HEK293T (cell line): ENCODE results near the gene CCDC51.

Experiments used
- CTCF ChIA-PET: fragments of 350-600 bp; formaldehyde crosslinking; extraction: SDS; loops from one replicate; lab custom pipeline; 2021; ENCODE audit warnings: antibody characterized with exemption, inconsistent platforms; lab: Yijun Ruan, JAX
- POLR2A ChIA-PET: fragments of 350-600 bp; formaldehyde crosslinking; extraction: SDS; loops from one replicate; lab custom pipeline; 2020; ENCODE audit warnings: antibody characterized with exemption, inconsistent platforms; lab: Yijun Ruan, JAX
- DNase-seq: peaks from one replicate; pipeline ENCODE4 v3.0.0; 2012; ENCODE audit warnings: mixed read lengths; ENCODE audit errors: extremely low spot score
- ARNT ChIP-seq: fragments of 450-650 bp; IDR thresholded peaks from 2 replicates; pipeline ENCODE4 v1.6.1; 2017; ENCODE audit warnings: mild to moderate bottlenecking
- BHLHE40 ChIP-seq: fragments of 450-650 bp; IDR thresholded peaks from 2 replicates; pipeline ENCODE4 v1.6.1; 2016; ENCODE audit warnings: mild to moderate bottlenecking, moderate library complexity, borderline replicate concordance
- CTBP1 ChIP-seq: fragments of 450-650 bp; IDR thresholded peaks from 2 replicates; pipeline ENCODE4 v1.6.1; 2016; ENCODE audit warnings: borderline replicate concordance
- ELF4 ChIP-seq: fragments of 450-650 bp; IDR thresholded peaks from 2 replicates; pipeline ENCODE4 v1.6.1; 2017; ENCODE audit warnings: antibody characterized with exemption
- FOXA1 ChIP-seq: fragments of 450-650 bp; IDR thresholded peaks from 2 replicates; pipeline ENCODE4 v1.6.1; 2016; ENCODE audit warnings: mild to moderate bottlenecking
- FOXK2 ChIP-seq: fragments of 450-650 bp; IDR thresholded peaks from 2 replicates; pipeline ENCODE4 v1.6.1; 2016; ENCODE audit warnings: mild to moderate bottlenecking
- FOXM1 ChIP-seq: fragments of 450-650 bp; IDR thresholded peaks from 2 replicates; pipeline ENCODE4 v1.6.1; 2017; ENCODE audit warnings: mild to moderate bottlenecking, borderline replicate concordance
- HDGF ChIP-seq: fragments of 450-650 bp; IDR thresholded peaks from 2 replicates; pipeline ENCODE4 v1.6.1; 2017; ENCODE audit warnings: antibody characterized with exemption, borderline replicate concordance
- L3MBTL2 ChIP-seq: fragments of 450-650 bp; conservative IDR thresholded peaks from 2 replicates; pipeline ENCODE4 v1.6.1; 2016; ENCODE audit warnings: mild to moderate bottlenecking
- LEF1 ChIP-seq: fragments of 450-650 bp; IDR thresholded peaks from 2 replicates; pipeline ENCODE4 v1.6.1; 2017; ENCODE audit warnings: mild to moderate bottlenecking, borderline replicate concordance
- NFRKB ChIP-seq: fragments of 450-650 bp; IDR thresholded peaks from 2 replicates; pipeline ENCODE4 v1.6.1; 2016; ENCODE audit warnings: mild to moderate bottlenecking, moderate library complexity
- PKNOX1 ChIP-seq: fragments of 450-650 bp; IDR thresholded peaks from 2 replicates; pipeline ENCODE4 v1.6.1; 2016
- SP1 ChIP-seq: fragments of 450-650 bp; IDR thresholded peaks from 2 replicates; pipeline ENCODE4 v1.6.1; 2017
- SUZ12 ChIP-seq: fragments of 450-650 bp; IDR thresholded peaks from 2 replicates; pipeline ENCODE4 v1.6.1; 2016; ENCODE audit warnings: mild to moderate bottlenecking
- TARDBP ChIP-seq: fragments of 450-650 bp; IDR thresholded peaks from 2 replicates; pipeline ENCODE4 v1.6.1; 2016
- ZNF384 ChIP-seq: fragments of 450-650 bp; IDR thresholded peaks from 2 replicates; pipeline ENCODE4 v1.6.1; 2016

CCDC51 gene

GRCh38 chr3:48430708-48431101, 9.2 kb downstream of the CCDC51 start:
- DNase-seq: no peak
- POLR2A ChIA-PET: interaction anchor here (1.0 to 2.6 kb wide), 3 partner anchors 9 to 30 kb away, joined by 3 to 14 read pairs (median 3); partner anchors contain the start of genes CCDC51 and TMA7
- TF ChIP-seq FOXA1 (no peak), L3MBTL2 (no peak), ARNT (no peak), FOXK2 (no peak), BHLHE40 (no peak), ELF4 (no peak), ZNF384 (no peak), NFRKB (no peak), FOXM1 (no peak), SUZ12 (no peak), LEF1 (no peak), HDGF (no peak), PKNOX1 (no peak)
- CTCF ChIA-PET: interaction anchor here (0.5 kb wide), 1 partner anchor 106 kb away, joined by 3 read pairs; no protein-coding TSS in a partner anchor

- no peak for TF ChIP-seq ARNT
- no peak for TF ChIP-seq HDGF
- no peak for TF ChIP-seq PKNOX1
- TF ChIP-seq ELF4: no peak
- no peak for TF ChIP-seq SUZ12
- no peak for TF ChIP-seq L3MBTL2
- no peak for TF ChIP-seq CTBP1
- TF ChIP-seq NFRKB: no peak
- no peak for TF ChIP-seq TARDBP
- no peak for TF ChIP-seq BHLHE40
- no peak for TF ChIP-seq LEF1
- ChIA-PET CTCF (interaction anchor here (0.5 kb wide), 1 partner anchor 105 kb away, joined by 3 read pairs; no protein-coding TSS in a partner anchor), POLR2A (interaction anchor here (0.6 to 2.6 kb wide), 4 partner anchors 9 to 29 kb away, joined by 3 to 14 read pairs (median 3); partner anchors contain the start of genes CCDC51 and TMA7)
- no peak for DNase-seq
These were observed 9.8 kb downstream of the CCDC51 start, which contains the start of gene PLXNB1 for GRCh38 chr3:48429960-48430707. TSS of gene PLXNB1 (minus strand) at chr3:48430086. CDS start at chr3:48424611, 5,475 bp downstream.

- ChIA-PET CTCF (no interaction called here), POLR2A (interaction anchor here (0.6 to 2.6 kb wide), 4 partner anchors 10 to 28 kb away, joined by 3 to 14 read pairs (median 6); partner anchors contain the start of genes CCDC51 and TMA7)
- no peak for TF ChIP-seq ELF4
- TF ChIP-seq TARDBP: no peak
- no peak for TF ChIP-seq SP1
- peak; percentile 70 for DNase-seq
These were observed 10.5 kb downstream of the CCDC51 start for GRCh38 chr3:48429317-48429959.

DNA sequence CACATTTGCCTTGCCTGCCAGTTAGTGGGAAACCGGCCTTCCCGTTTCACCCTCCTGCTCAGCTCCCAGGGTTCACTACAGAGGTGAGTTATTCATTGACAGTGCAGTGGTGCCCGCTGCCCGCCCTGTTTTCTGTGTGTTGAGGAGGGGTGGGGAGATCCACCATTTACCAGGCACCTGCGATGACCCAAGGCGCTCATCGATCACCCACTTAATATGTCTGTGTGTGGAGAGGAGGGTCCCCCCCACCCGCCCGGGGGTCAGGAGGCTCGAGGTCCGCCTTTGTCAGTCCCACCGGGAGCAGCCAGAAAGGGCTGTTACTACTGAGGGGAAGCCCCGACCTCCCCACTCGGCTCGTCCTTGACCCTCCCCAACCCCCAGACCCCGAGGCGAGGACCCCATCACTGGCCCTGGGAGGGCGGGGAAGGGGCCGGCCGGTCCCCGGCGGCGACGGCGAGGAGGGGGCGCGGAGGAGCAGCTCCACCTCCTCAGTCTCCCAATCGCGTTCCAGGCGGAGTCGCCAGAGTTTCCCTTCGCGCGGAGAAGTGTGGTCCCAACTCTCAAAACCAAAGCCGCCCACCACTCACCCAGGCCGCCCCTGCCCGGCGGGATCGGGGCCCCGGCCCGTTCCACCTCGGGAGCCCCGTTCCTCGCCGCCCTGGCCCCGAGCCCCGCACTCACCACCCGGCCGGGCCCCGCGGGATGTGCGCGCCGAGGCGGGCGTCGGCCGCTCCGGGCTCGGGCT, 11.2 kb downstream of the CCDC51 start:
- CTCF ChIA-PET: no interaction called here
- POLR2A ChIA-PET: interaction anchor here (1.0 to 1.7 kb wide), 4 partner anchors 10 to 17 kb away, joined by 3 to 8 read pairs (median 6); partner anchors contain the start of genes ATRIP, CCDC51 and TMA7
- no peak for DNase-seq
- no peak for TF ChIP-seq FOXM1
- TF ChIP-seq HDGF: no peak

- POLR2A ChIA-PET: interaction anchor here (1.0 to 1.7 kb wide), 4 partner anchors 9 to 18 kb away, joined by 3 to 8 read pairs (median 6); partner anchors contain the start of genes ATRIP, CCDC51 and TMA7
- CTCF ChIA-PET: interaction anchor here (1.5 kb wide), 1 partner anchor 8 kb away, joined by 10 read pairs; no protein-coding TSS in a partner anchor
- DNase-seq: no peak
- TF ChIP-seq SUZ12 (no peak), ZNF384 (no peak), ELF4 (no peak), NFRKB (no peak), ARNT (no peak), LEF1 (no peak), FOXK2 (no peak), SP1 (no peak), PKNOX1 (no peak)
These were observed 11.8 kb downstream of the CCDC51 start for GRCh38 chr3:48428088-48428571.

DNA sequence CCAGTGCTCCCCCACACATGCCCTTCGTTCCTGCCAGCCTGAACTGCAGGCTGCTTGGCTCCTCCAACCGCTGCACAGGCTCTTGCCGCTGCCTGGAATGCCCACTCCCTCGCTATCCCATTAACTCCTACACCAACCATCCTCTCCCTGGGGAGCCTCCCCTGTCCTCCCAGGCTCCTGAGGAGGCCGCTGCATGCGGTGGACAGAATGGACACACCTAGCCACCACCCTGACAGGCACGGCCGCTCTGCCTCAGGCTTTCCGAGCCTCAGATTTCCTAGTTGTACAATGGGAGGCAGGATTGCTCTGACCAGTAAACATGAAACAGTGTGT, 12.3 kb downstream of the CCDC51 start:
- ChIA-PET CTCF (interaction anchor here (1.0 to 1.5 kb wide), 2 partner anchors 8 to 27 kb away, joined by 3 to 10 read pairs; no protein-coding TSS in a partner anchor), POLR2A (no interaction called here)
- DNase-seq: no peak
- TF ChIP-seq HDGF: no peak
- TF ChIP-seq CTBP1: no peak
- TF ChIP-seq FOXM1: no peak
- no peak for TF ChIP-seq PKNOX1
- TF ChIP-seq SUZ12: no peak
- TF ChIP-seq SP1: no peak
- TF ChIP-seq ELF4: no peak
- TF ChIP-seq LEF1: no peak
- no peak for TF ChIP-seq L3MBTL2
- no peak for TF ChIP-seq FOXK2
- TF ChIP-seq NFRKB: no peak
- no peak for TF ChIP-seq ARNT
